Colonic mucosa (tissue), 4 donors: Measurements from ENCODE around the gene BBS12. TPM values are rescaled to one million over a fixed set of nuclear protein-coding genes. Genes with fewer than 3 reads are reported as not detected.

ENCODE experiments used
- DNase-seq: peaks from one replicate; pipeline ENCODE4 v3.0.0-alpha.2; 2020
- H3K27ac ChIP-seq: fragments of 200-600 bp; one replicate; pipeline ENCODE4 v1.8.0; 2021
- H3K27me3 ChIP-seq: fragments of 200-600 bp; one replicate; pipeline ENCODE4 v1.8.0; 2021
- H3K36me3 ChIP-seq: fragments of 200-600 bp; one replicate; pipeline ENCODE4 v1.8.0; 2021
- H3K4me1 ChIP-seq: fragments of 200-600 bp; one replicate; pipeline ENCODE4 v1.8.0; 2021; ENCODE audit warnings: mild to moderate bottlenecking
- H3K4me3 ChIP-seq: fragments of 200-600 bp; one replicate; pipeline ENCODE4 v1.8.0; 2021
- H3K9ac ChIP-seq, 2 donors: one replicate each; pipeline ENCODE4 v1.7.0; 2013; ENCODE audit warnings: control low read depth in 2 of 2, low read depth in 2 of 2, low read length in 2 of 2
- H3K9me3 ChIP-seq: fragments of 200-600 bp; one replicate; pipeline ENCODE4 v1.8.0; 2021
- intact Hi-C: fragments of 100-400 bp; cut with DNase I; formaldehyde crosslinking; loops from one replicate; pipeline ENCODE4 v1.14.1; 2022
- total RNA-seq, 2 donors: library from RNA; stranded (reverse); fragmentation: NEBNext Ultra II Directional in 1 of 2; extraction: Animal tissue kit (Norgen Biotek cat#: 25700) in 1 of 2; gene quantifications; one replicate each; pipeline ENCODE4 v1.2.1, GENCODE V29; 2021
- TF ChIP-seq, protein P1 (sequence below): fragments of 200-600 bp; IDR thresholded peaks from one replicate; pipeline ENCODE4 v1.8.0; 2022; ENCODE audit warnings: antibody characterized with exemption, mild to moderate bottlenecking
- donor health status: healthy.
- donor health status: DM: no; HTN: no; CAD: no.
- donor health status: DM: no; HTN: no; CAD: no.

BBS12 gene
- total RNA-seq, 2 donors from 2014 or later, result 1.9 to 4.8 TPM

DNA sequence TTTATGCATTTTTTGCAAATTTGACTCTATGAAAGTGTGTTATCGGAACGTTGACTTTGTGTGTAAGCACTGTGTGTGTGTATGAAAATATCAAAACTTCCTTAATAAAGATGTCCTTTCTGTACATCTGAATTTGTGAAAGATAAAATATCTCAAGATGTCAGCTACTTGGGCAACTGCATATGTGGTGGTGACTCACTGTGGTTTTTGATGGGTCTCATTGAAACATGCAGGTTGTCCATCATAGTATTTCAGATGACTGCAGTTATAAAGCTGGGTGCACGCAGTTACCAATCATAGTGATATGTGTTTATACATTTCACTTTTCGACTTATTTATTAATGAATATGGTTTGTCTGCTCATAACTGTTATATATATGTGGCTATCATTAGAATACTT, 19.7 kb upstream of the BBS12 start:
- H3K4me1 ChIP-seq, result no peaks in the 10 kb centered on the region
- DNase-seq, result no peak
- no peak overlapping the region for H3K27ac ChIP-seq
- H3K36me3 ChIP-seq, result no peaks in the 10 kb centered on the region
- H3K4me3 ChIP-seq, result no peak overlapping the region
- H3K27me3 ChIP-seq, result no peaks in the 10 kb centered on the region
- no peaks in the 10 kb centered on the region for H3K9me3 ChIP-seq
- no peak overlapping the region for H3K9ac ChIP-seq
- TF ChIP-seq, protein P1, sequence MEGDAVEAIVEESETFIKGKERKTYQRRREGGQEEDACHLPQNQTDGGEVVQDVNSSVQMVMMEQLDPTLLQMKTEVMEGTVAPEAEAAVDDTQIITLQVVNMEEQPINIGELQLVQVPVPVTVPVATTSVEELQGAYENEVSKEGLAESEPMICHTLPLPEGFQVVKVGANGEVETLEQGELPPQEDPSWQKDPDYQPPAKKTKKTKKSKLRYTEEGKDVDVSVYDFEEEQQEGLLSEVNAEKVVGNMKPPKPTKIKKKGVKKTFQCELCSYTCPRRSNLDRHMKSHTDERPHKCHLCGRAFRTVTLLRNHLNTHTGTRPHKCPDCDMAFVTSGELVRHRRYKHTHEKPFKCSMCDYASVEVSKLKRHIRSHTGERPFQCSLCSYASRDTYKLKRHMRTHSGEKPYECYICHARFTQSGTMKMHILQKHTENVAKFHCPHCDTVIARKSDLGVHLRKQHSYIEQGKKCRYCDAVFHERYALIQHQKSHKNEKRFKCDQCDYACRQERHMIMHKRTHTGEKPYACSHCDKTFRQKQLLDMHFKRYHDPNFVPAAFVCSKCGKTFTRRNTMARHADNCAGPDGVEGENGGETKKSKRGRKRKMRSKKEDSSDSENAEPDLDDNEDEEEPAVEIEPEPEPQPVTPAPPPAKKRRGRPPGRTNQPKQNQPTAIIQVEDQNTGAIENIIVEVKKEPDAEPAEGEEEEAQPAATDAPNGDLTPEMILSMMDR, result no peak
- intact Hi-C loops, result no loop called here

DNA sequence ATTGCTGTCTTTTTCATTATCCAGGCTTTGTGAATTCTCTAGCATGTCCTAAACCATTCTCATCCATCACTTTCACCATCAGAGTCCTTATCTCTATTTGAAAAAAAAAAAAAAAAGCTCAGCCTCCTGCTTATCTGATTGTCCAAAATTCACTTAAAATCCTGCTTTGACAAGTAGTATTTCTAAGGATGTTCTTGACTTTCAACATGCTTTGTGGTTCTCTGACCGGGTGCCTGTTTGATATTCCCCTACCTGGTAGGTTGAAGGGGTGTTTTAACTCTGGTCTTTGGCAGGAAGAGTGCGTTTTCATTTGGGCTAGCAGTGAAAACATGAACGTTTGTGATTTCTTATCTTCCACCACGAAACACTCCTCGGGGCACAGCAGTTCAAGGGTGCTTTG, 17.3 kb upstream of the BBS12 start:
- H3K36me3 ChIP-seq, result no peaks in the 10 kb centered on the region
- H3K9me3 ChIP-seq, result no peaks in the 10 kb centered on the region
- no peaks in the 10 kb centered on the region for H3K27me3 ChIP-seq
- intact Hi-C loops, result loop anchor here (2.0 kb wide), 1 partner anchor 112 kb away; no protein-coding TSS in a partner anchor
- no peak for DNase-seq
- H3K9ac ChIP-seq, result no peak overlapping the region
- no peak overlapping the region for H3K4me3 ChIP-seq
- TF ChIP-seq, protein P1, result no peak
- H3K4me1 ChIP-seq, result no peaks in the 10 kb centered on the region
- H3K27ac ChIP-seq, result no peak overlapping the region

DNA sequence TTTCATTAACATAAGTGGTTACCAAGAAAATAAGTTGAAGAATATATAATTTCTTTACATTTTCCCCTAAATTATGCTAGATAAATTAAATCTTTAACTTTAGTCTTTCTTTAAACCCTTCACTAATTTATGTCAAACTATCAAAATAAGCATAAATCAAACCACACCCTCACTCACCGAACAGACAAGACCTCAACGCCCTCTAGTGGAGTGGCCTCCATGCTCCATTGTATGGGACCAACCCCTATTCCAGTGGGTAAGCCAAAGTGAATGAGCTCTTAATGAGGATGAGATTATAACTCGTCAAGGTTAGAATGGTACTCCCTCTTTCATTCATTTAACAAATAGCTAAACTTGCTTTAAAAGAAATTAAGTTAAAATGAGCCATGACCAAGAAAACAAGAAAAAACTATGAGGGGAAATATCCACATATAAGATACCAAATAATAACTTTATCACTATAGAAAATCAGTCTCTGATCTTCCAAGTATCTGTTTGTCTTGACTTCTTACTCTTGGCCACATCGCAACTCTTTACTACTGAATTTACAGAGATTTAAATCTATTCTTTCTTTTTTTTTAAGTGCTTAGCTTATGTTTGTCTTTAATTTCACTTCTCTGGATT, 15.6 kb upstream of the BBS12 start:
- intact Hi-C loops, result no loop called here
- no peaks in the 10 kb centered on the region for H3K9me3 ChIP-seq
- TF ChIP-seq, protein P1, result peak; percentile 80

DNA sequence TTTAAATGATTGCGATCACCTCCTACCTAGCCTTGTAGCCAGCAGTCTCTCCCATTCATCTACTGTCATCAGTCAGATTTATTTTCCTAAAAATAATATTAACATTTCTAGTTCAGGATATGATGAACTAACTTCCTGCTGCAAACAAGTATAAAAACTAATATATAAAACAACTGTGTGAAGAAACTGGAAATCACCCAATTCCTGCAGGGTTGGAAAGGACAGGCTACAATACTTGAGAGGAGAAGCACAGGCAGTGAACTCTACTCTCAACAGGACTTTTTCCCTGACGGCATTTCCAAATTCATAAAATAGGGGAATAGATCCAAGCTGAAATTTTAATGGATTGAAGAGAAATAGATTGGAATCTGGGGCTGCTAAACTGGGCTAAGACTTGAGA, 14.2 kb upstream of the BBS12 start:
- TF ChIP-seq, protein P1, result no peak
- H3K27ac ChIP-seq, result no peak overlapping the region
- H3K4me3 ChIP-seq, result no peak overlapping the region
- no peaks in the 10 kb centered on the region for H3K4me1 ChIP-seq
- intact Hi-C loops, result no loop called here
- no peak overlapping the region for H3K9ac ChIP-seq
- no peak for DNase-seq
- H3K27me3 ChIP-seq, result no peaks in the 10 kb centered on the region
- H3K9me3 ChIP-seq, result no peaks in the 10 kb centered on the region
- no peaks in the 10 kb centered on the region for H3K36me3 ChIP-seq

More for the DNA sequence above, 15.6 kb upstream of the BBS12 start:
- peak; percentile 79 for DNase-seq
- no peak overlapping the region for H3K4me3 ChIP-seq
- H3K36me3 ChIP-seq, result no peaks in the 10 kb centered on the region
- no peak overlapping the region for H3K27ac ChIP-seq
- no peaks in the 10 kb centered on the region for H3K27me3 ChIP-seq
- no peak overlapping the region for H3K9ac ChIP-seq
- H3K4me1 ChIP-seq, result no peaks in the 10 kb centered on the region

DNA sequence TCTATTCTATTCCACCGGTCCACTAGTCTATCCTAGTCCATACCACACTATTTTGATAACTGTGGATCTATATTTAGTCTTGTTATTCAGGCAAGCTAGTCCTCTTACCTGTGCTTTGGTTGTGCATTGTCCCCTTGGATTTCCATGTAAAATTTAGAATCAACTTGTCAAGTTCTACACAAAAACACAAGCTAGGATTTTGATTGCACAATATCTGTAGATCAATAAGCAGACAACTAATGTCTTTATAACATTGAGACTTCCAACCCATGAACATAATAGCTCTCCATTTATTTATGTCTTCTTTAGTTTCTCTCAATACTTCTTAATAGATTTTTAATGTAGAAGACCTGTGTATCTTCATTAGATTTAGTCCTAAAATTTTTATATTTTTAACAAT, 10.2 kb upstream of the BBS12 start:
- H3K27me3 ChIP-seq, result no peaks in the 10 kb centered on the region
- no peak overlapping the region for H3K9ac ChIP-seq
- no peak for DNase-seq
- no peaks in the 10 kb centered on the region for H3K36me3 ChIP-seq
- intact Hi-C loops, result no loop called here
- no peaks in the 10 kb centered on the region for H3K9me3 ChIP-seq
- no peak overlapping the region for H3K4me3 ChIP-seq
- H3K4me1 ChIP-seq, result no peaks in the 10 kb centered on the region
- H3K27ac ChIP-seq, result no peak overlapping the region
- TF ChIP-seq, protein P1, result no peak
